ENCODE measurements around the gene ACTN1.

ACTN1 gene

GRCh38 chr14:68898248-68899032 lies 80.7 kb downstream of the ACTN1 start:
- Histone ChIP-seq H4K91ac (ENCODE audit: low read depth, low read length) (no peak overlapping the region), H3K14ac (ENCODE audit: low read length) (no peak overlapping the region)

GRCh38 chr14:68897559-68898155 lies 81.4 kb downstream of the ACTN1 start:
- H2BK120ac ChIP-seq (ENCODE audit: insufficient read depth, low read length, poor library complexity) = no peak overlapping the region
- no peak overlapping the region for H3K14ac ChIP-seq (ENCODE audit: low read length)
- no peak overlapping the region for H4K8ac ChIP-seq (ENCODE audit: low read depth, low read length)
- H3K4me3 ChIP-seq (ENCODE audit: low read depth, low read length) = no peak overlapping the region
- H3K9me3 ChIP-seq (ENCODE audit: insufficient read depth, low read depth, low read length) = peaks cover 10% of the 10 kb centered on the region
- no peaks in the 10 kb centered on the region for H3K27me3 ChIP-seq (ENCODE audit: insufficient read depth, low read length)
- no peak overlapping the region for H2AFZ ChIP-seq (ENCODE audit: insufficient read depth, low read length, poor library complexity)
- no peaks in the 10 kb centered on the region for H3K79me2 ChIP-seq (ENCODE audit: control insufficient read depth, insufficient read depth, low read length, poor library complexity)
- no peak overlapping the region for H4K12ac ChIP-seq (ENCODE audit: low read depth, low read length)
- no peak overlapping the region for H2BK12ac ChIP-seq (ENCODE audit: low read length)
- H3K36me3 ChIP-seq (ENCODE audit: control insufficient read depth in 1 of 2, insufficient read depth in 2 of 2, low read length in 2 of 2) = peaks cover 83 to 90% of the 10 kb centered on the region in 2 experiments
- no peak overlapping the region for H3K4me2 ChIP-seq (ENCODE audit: low read length)
- H3K27ac ChIP-seq (ENCODE audit: low read depth, low read length) = no peak overlapping the region
- DNase-seq = no peak
- no peak overlapping the region for H3K9ac ChIP-seq (ENCODE audit: low read length)
- WGBS (ENCODE audit: extremely low coverage, insufficient coverage, insufficient read length) = no CpG with 5 or more reads among the region's 9 CpGs
- no peak overlapping the region for H4K91ac ChIP-seq (ENCODE audit: low read depth, low read length)
- H3K23ac ChIP-seq (ENCODE audit: low read length) = no peak overlapping the region
- H3K4me1 ChIP-seq (ENCODE audit: control insufficient read depth in 1 of 2, insufficient read depth in 2 of 2, low read length in 2 of 2) = peaks cover 2 to 13% of the 10 kb centered on the region in 2 experiments
- no peaks in the 10 kb centered on the region for H3K79me1 ChIP-seq (ENCODE audit: low read length)
- H2BK5ac ChIP-seq (ENCODE audit: low read depth, low read length, poor library complexity) = no peak overlapping the region
- no peak overlapping the region for H2AK5ac ChIP-seq (ENCODE audit: low read length)
- H3K18ac ChIP-seq (ENCODE audit: low read length) = no peak overlapping the region
- no peak overlapping the region for H3K4ac ChIP-seq (ENCODE audit: low read depth, low read length)

More at GRCh38 chr14:68898248-68899032, 80.7 kb downstream of the ACTN1 start:
- H3K4ac ChIP-seq (ENCODE audit: low read depth, low read length) = no peak overlapping the region
- H3K9ac ChIP-seq (ENCODE audit: low read length) = no peak overlapping the region
- H3K4me1 ChIP-seq (ENCODE audit: control insufficient read depth in 1 of 2, insufficient read depth in 2 of 2, low read length in 2 of 2) = peaks cover 2 to 12% of the 10 kb centered on the region in 2 experiments
- peaks cover 10% of the 10 kb centered on the region for H3K9me3 ChIP-seq (ENCODE audit: insufficient read depth, low read depth, low read length)
- no peak overlapping the region for H2BK12ac ChIP-seq (ENCODE audit: low read length)
- peaks cover 78 to 84% of the 10 kb centered on the region in 2 experiments for H3K36me3 ChIP-seq (ENCODE audit: control insufficient read depth in 1 of 2, insufficient read depth in 2 of 2, low read length in 2 of 2)
- peak overlapping the region; percentile 59 for H3K4me3 ChIP-seq (ENCODE audit: low read depth, low read length)
- H3K79me2 ChIP-seq (ENCODE audit: control insufficient read depth, insufficient read depth, low read length, poor library complexity) = no peaks in the 10 kb centered on the region
- no peak overlapping the region for H2BK5ac ChIP-seq (ENCODE audit: low read depth, low read length, poor library complexity)
- H2AFZ ChIP-seq (ENCODE audit: insufficient read depth, low read length, poor library complexity) = no peak overlapping the region
- no peaks in the 10 kb centered on the region for H3K27me3 ChIP-seq (ENCODE audit: insufficient read depth, low read length)
- no peak overlapping the region for H2AK5ac ChIP-seq (ENCODE audit: low read length)
- H4K8ac ChIP-seq (ENCODE audit: low read depth, low read length) = no peak overlapping the region
- H2BK120ac ChIP-seq (ENCODE audit: insufficient read depth, low read length, poor library complexity) = no peak overlapping the region
- no peak overlapping the region for H3K4me2 ChIP-seq (ENCODE audit: low read length)
- H3K23ac ChIP-seq (ENCODE audit: low read length) = peak overlapping the region; percentile 80
- H3K79me1 ChIP-seq (ENCODE audit: low read length) = no peaks in the 10 kb centered on the region
- peak overlapping the region; percentile 9 for H3K18ac ChIP-seq (ENCODE audit: low read length)
- H3K27ac ChIP-seq (ENCODE audit: low read depth, low read length) = no peak overlapping the region
- 100% methylated on average over 1 of the region's 13 CpGs for WGBS (ENCODE audit: extremely low coverage, insufficient coverage, insufficient read length)
- no peak for DNase-seq
- H4K12ac ChIP-seq (ENCODE audit: low read depth, low read length) = no peak overlapping the region

GRCh38 chr14:68896132-68896531 lies 83.0 kb downstream of the ACTN1 start:
- H3K27me3 ChIP-seq (ENCODE audit: insufficient read depth, low read length) = no peaks in the 10 kb centered on the region
- H3K9ac ChIP-seq (ENCODE audit: low read length) = no peak overlapping the region
- no peak overlapping the region for H4K8ac ChIP-seq (ENCODE audit: low read depth, low read length)
- H3K18ac ChIP-seq (ENCODE audit: low read length) = peak overlapping the region; percentile 26
- WGBS (ENCODE audit: extremely low coverage, insufficient coverage, insufficient read length) = no CpG with 5 or more reads among the region's 9 CpGs
- H3K14ac ChIP-seq (ENCODE audit: low read length) = no peak overlapping the region
- H2BK12ac ChIP-seq (ENCODE audit: low read length) = no peak overlapping the region
- peaks cover 10% of the 10 kb centered on the region for H3K9me3 ChIP-seq (ENCODE audit: insufficient read depth, low read depth, low read length)
- H3K79me1 ChIP-seq (ENCODE audit: low read length) = no peaks in the 10 kb centered on the region
- no peak overlapping the region for H2BK120ac ChIP-seq (ENCODE audit: insufficient read depth, low read length, poor library complexity)
- no peak overlapping the region for H3K23ac ChIP-seq (ENCODE audit: low read length)
- H4K12ac ChIP-seq (ENCODE audit: low read depth, low read length) = no peak overlapping the region
- no peak overlapping the region for H3K4me2 ChIP-seq (ENCODE audit: low read length)
- H3K79me2 ChIP-seq (ENCODE audit: control insufficient read depth, insufficient read depth, low read length, poor library complexity) = no peaks in the 10 kb centered on the region
- no peak overlapping the region for H3K4me3 ChIP-seq (ENCODE audit: low read depth, low read length)
- H3K4me1 ChIP-seq (ENCODE audit: control insufficient read depth in 1 of 2, insufficient read depth in 2 of 2, low read length in 2 of 2) = peaks cover 2 to 13% of the 10 kb centered on the region in 2 experiments
- no peak overlapping the region for H3K4ac ChIP-seq (ENCODE audit: low read depth, low read length)
- peak overlapping the region; percentile 18 for H2BK5ac ChIP-seq (ENCODE audit: low read depth, low read length, poor library complexity)
- H3K27ac ChIP-seq (ENCODE audit: low read depth, low read length) = no peak overlapping the region
- H2AK5ac ChIP-seq (ENCODE audit: low read length) = no peak overlapping the region
- H2AFZ ChIP-seq (ENCODE audit: insufficient read depth, low read length, poor library complexity) = no peak overlapping the region
- DNase-seq = no peak
- peaks cover 80 to 87% of the 10 kb centered on the region in 2 experiments for H3K36me3 ChIP-seq (ENCODE audit: control insufficient read depth in 1 of 2, insufficient read depth in 2 of 2, low read length in 2 of 2)
- peak overlapping the region; percentile 5 for H4K91ac ChIP-seq (ENCODE audit: low read depth, low read length)

- Histone ChIP-seq H3K14ac (ENCODE audit: low read length) (no peak overlapping the region), H3K4me3 (ENCODE audit: low read depth, low read length) (no peak overlapping the region), H2AFZ (ENCODE audit: insufficient read depth, low read length, poor library complexity) (no peak overlapping the region), H2AK5ac (ENCODE audit: low read length) (no peak overlapping the region), H3K36me3 (ENCODE audit: control insufficient read depth in 1 of 2, insufficient read depth in 2 of 2, low read length in 2 of 2) (peaks cover 80 to 88% of the 10 kb centered on the region in 2 experiments), H3K18ac (ENCODE audit: low read length) (peak overlapping the region; percentile 20), H2BK120ac (ENCODE audit: insufficient read depth, low read length, poor library complexity) (no peak overlapping the region), H3K9me3 (ENCODE audit: insufficient read depth, low read depth, low read length) (peaks cover 10% of the 10 kb centered on the region), H3K79me2 (ENCODE audit: control insufficient read depth, insufficient read depth, low read length, poor library complexity) (no peaks in the 10 kb centered on the region), H4K91ac (ENCODE audit: low read depth, low read length) (no peak overlapping the region), H3K4ac (ENCODE audit: low read depth, low read length) (no peak overlapping the region), H3K79me1 (ENCODE audit: low read length) (no peaks in the 10 kb centered on the region), H2BK5ac (ENCODE audit: low read depth, low read length, poor library complexity) (no peak overlapping the region), H3K27ac (ENCODE audit: low read depth, low read length) (no peak overlapping the region), H3K4me1 (ENCODE audit: control insufficient read depth in 1 of 2, insufficient read depth in 2 of 2, low read length in 2 of 2) (peaks cover 2 to 13% of the 10 kb centered on the region in 2 experiments), H3K23ac (ENCODE audit: low read length) (no peak overlapping the region), H3K4me2 (ENCODE audit: low read length) (no peak overlapping the region), H2BK12ac (ENCODE audit: low read length) (no peak overlapping the region), H3K27me3 (ENCODE audit: insufficient read depth, low read length) (no peaks in the 10 kb centered on the region), H3K9ac (ENCODE audit: low read length) (no peak overlapping the region), H4K8ac (ENCODE audit: low read depth, low read length) (no peak overlapping the region), H4K12ac (ENCODE audit: low read depth, low read length) (no peak overlapping the region)
- no peak for DNase-seq
- no CpG with 5 or more reads among the region's 14 CpGs for WGBS (ENCODE audit: extremely low coverage, insufficient coverage, insufficient read length)
Measured at GRCh38 chr14:68894802-68895703, 84.0 kb downstream of the ACTN1 start.
